ENCODE data around the gene CDH4.

- TF ChIP-seq CTCF (IDR thresholded peaks at IDR 0.05; ENCODE audit: extremely low read depth in 1 of 2, insufficient read depth in 1 of 2, low read depth in 1 of 2, low read length in 2 of 2) = no peak
- TF ChIP-seq POLR2AphosphoS5 (IDR thresholded peaks at IDR 0.05; ENCODE audit: insufficient read depth, low read depth, low read length) = no peak
- TF ChIP-seq POLR2A (IDR thresholded peaks at IDR 0.05; ENCODE audit: low read depth, low read length) = no peak
- no peak for TF ChIP-seq JUN (IDR thresholded peaks at IDR 0.05; ENCODE audit: borderline replicate concordance, insufficient read depth, insufficient read length, low read depth)
- no peak for TF ChIP-seq EZH2 (IDR thresholded peaks at IDR 0.05; ENCODE audit: borderline replicate concordance, low read depth, low read length, severe bottlenecking)
These were observed 289.5 kb downstream of the CDH4 start for GRCh38 chr20:61541537-61541936.

Measured in endothelial cell of umbilical vein (primary cell).